Spleen (tissue), 7 donors: ENCODE data around the gene NANOS3.

Source experiments
- POLR2A ChIP-seq, 3 donors: fragments of 450-650 bp; IDR thresholded peaks; one replicate each; pipeline ENCODE4 v1.5.1; 2017; ENCODE audit warnings: antibody characterized with exemption in 3 of 3, mild to moderate bottlenecking in 1 of 3
- POLR2AphosphoS5 ChIP-seq, 3 donors: sonication (generic); formaldehyde crosslinking; IDR thresholded peaks; one replicate each; pipeline ENCODE4 v1.5.1; 2017; ENCODE audit warnings: antibody characterized with exemption in 3 of 3
- TF ChIP-seq, protein P1 (sequence below), 11 experiments: fragments of 200-600 bp in 7 of 11; fragments of 450-650 bp in 4 of 11; sonication (generic) in 4 of 11; IDR thresholded peaks in 8 of 11; conservative IDR thresholded peaks in 3 of 11; 1 replicate in 7 of 11; 2 replicates in 4 of 11; pipeline versions ENCODE4 v1.4.0 to v1.8.0; 2016 to 2021; ENCODE audit warnings: antibody characterized with exemption in 11 of 11, inconsistent platforms in 4 of 11, mild to moderate bottlenecking in 1 of 11
- donor health status: DM: no; HTN: no; CAD: no; lungs with moderate emphysema.
- donor health status: DM: no; HTN: no; CAD: no.
- donor health status: DM: no; HTN: no; CAD: no.

DNA sequence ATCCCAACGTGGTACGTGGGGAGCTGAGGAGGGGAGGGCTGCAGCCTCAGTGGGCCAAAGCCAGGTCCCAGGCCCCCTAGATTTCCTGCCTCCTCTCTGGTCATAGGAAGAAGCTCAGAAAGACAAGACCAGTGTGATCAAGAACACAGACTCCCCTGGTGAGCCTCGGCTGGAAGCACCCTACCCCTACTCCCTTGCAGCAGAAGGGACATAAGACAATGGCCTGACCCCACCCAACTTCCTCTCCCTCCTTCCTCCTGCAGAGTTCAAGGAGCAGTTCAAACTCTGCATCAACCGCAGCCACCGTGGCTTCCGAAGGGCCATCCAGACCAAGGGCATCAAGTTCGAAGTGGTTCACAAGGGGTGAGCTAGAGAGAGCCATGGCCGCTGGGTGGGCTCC is 49.8 kb downstream of the NANOS3 start:
- TF ChIP-seq, protein P1, sequence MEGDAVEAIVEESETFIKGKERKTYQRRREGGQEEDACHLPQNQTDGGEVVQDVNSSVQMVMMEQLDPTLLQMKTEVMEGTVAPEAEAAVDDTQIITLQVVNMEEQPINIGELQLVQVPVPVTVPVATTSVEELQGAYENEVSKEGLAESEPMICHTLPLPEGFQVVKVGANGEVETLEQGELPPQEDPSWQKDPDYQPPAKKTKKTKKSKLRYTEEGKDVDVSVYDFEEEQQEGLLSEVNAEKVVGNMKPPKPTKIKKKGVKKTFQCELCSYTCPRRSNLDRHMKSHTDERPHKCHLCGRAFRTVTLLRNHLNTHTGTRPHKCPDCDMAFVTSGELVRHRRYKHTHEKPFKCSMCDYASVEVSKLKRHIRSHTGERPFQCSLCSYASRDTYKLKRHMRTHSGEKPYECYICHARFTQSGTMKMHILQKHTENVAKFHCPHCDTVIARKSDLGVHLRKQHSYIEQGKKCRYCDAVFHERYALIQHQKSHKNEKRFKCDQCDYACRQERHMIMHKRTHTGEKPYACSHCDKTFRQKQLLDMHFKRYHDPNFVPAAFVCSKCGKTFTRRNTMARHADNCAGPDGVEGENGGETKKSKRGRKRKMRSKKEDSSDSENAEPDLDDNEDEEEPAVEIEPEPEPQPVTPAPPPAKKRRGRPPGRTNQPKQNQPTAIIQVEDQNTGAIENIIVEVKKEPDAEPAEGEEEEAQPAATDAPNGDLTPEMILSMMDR (IDR thresholded peaks at IDR 0.05 in 8 of 11, conservative IDR thresholded peaks at IDR 0.05 in 3 of 11), result no peak
- TF ChIP-seq POLR2A (IDR thresholded peaks at IDR 0.05) (no peak), POLR2AphosphoS5 (IDR thresholded peaks at IDR 0.05) (no peak)
